HUES48 (cell line): ENCODE data around the gene EFNA2.

Source experiments
- H3K27ac ChIP-seq: one replicate; pipeline ENCODE4 v1.7.0; 2013; ENCODE audit warnings: low read depth, low read length, inconsistent platforms
- H3K27me3 ChIP-seq: 2 replicates; pipeline ENCODE4 v1.6.1; 2013; ENCODE audit warnings: mild to moderate bottlenecking, low read length; ENCODE audit not compliant: control insufficient read depth, insufficient read depth
- H3K36me3 ChIP-seq: 2 replicates; pipeline ENCODE4 v1.6.1; 2013; ENCODE audit warnings: low read length; ENCODE audit not compliant: control insufficient read depth, insufficient read depth
- H3K4me1 ChIP-seq: 2 replicates; pipeline ENCODE4 v1.6.1; 2013; ENCODE audit warnings: mild to moderate bottlenecking, low read length; ENCODE audit not compliant: control insufficient read depth, insufficient read depth
- H3K4me3 ChIP-seq: 2 replicates; pipeline ENCODE4 v1.5.1; 2013; ENCODE audit warnings: mild to moderate bottlenecking, low read depth, low read length
- H3K9ac ChIP-seq: 2 replicates; pipeline ENCODE4 v1.6.1; 2013; ENCODE audit warnings: mild to moderate bottlenecking, low read depth, low read length, moderate library complexity
- H3K9me3 ChIP-seq: 2 replicates; pipeline ENCODE4 v1.6.1; 2013; ENCODE audit warnings: low read length; ENCODE audit not compliant: control insufficient read depth, insufficient read depth

The EFNA2 gene

GRCh38 chr19:1250437-1251260, 35.0 kb upstream of the EFNA2 start:
- H3K9ac ChIP-seq: peak overlapping the region; percentile 78
- no peaks in the 10 kb centered on the region; the same call in 1 of the 2 replicates for H3K4me1 ChIP-seq
- H3K36me3 ChIP-seq: peaks cover 34% of the 10 kb centered on the region
- H3K4me3 ChIP-seq: peak overlapping the region; percentile 91
- no peaks in the 10 kb centered on the region for H3K27me3 ChIP-seq
- H3K9me3 ChIP-seq: no peaks in the 10 kb centered on the region
- H3K27ac ChIP-seq: peak overlapping the region; percentile 89

GRCh38 chr19:1251330-1252220, 34.1 kb upstream of the EFNA2 start:
- Histone ChIP-seq H3K27ac (peak overlapping the region; percentile 89), H3K9me3 (no peaks in the 10 kb centered on the region), H3K4me1 (no peaks in the 10 kb centered on the region; the same call in 1 of the 2 replicates), H3K9ac (peak overlapping the region; percentile 78), H3K27me3 (no peaks in the 10 kb centered on the region), H3K36me3 (peaks cover 41% of the 10 kb centered on the region), H3K4me3 (peak overlapping the region; percentile 91)

- Histone ChIP-seq H3K9ac (no peak overlapping the region), H3K4me1 (no peaks in the 10 kb centered on the region; the same call in 1 of the 2 replicates), H3K4me3 (peak overlapping the region; percentile 35; the same call in 1 of the 2 replicates), H3K9me3 (no peaks in the 10 kb centered on the region), H3K36me3 (peaks cover 48% of the 10 kb centered on the region), H3K27me3 (no peaks in the 10 kb centered on the region), H3K27ac (peak overlapping the region; percentile 89)
Measured at GRCh38 chr19:1252221-1252820, 33.4 kb upstream of the EFNA2 start.

- Histone ChIP-seq H3K27ac (peak overlapping the region; percentile 89), H3K4me3 (no peak overlapping the region), H3K4me1 (no peaks in the 10 kb centered on the region; the same call in 1 of the 2 replicates), H3K36me3 (peaks cover 55% of the 10 kb centered on the region), H3K9me3 (no peaks in the 10 kb centered on the region), H3K9ac (no peak overlapping the region), H3K27me3 (no peaks in the 10 kb centered on the region)
Measured at GRCh38 chr19:1252821-1253513, 32.7 kb upstream of the EFNA2 start.

GRCh38 chr19:1253514-1254080, 32.1 kb upstream of the EFNA2 start:
- H3K27ac ChIP-seq: peak overlapping the region; percentile 89
- peaks cover 58% of the 10 kb centered on the region for H3K36me3 ChIP-seq
- H3K4me3 ChIP-seq: no peak overlapping the region
- no peaks in the 10 kb centered on the region for H3K9me3 ChIP-seq
- no peaks in the 10 kb centered on the region for H3K27me3 ChIP-seq
- no peaks in the 10 kb centered on the region; the same call in 1 of the 2 replicates for H3K4me1 ChIP-seq
- no peak overlapping the region for H3K9ac ChIP-seq

- H3K4me1 ChIP-seq: no peaks in the 10 kb centered on the region; the same call in 1 of the 2 replicates
- no peak overlapping the region for H3K4me3 ChIP-seq
- no peaks in the 10 kb centered on the region for H3K27me3 ChIP-seq
- no peak overlapping the region for H3K9ac ChIP-seq
- peak overlapping the region; percentile 89 for H3K27ac ChIP-seq
- H3K9me3 ChIP-seq: no peaks in the 10 kb centered on the region
- H3K36me3 ChIP-seq: peaks cover 58% of the 10 kb centered on the region
Measured at GRCh38 chr19:1254081-1254527, 31.6 kb upstream of the EFNA2 start.

GRCh38 chr19:1254530-1255185, 31.0 kb upstream of the EFNA2 start:
- Histone ChIP-seq H3K9ac (no peak overlapping the region), H3K27me3 (no peaks in the 10 kb centered on the region), H3K4me3 (no peak overlapping the region), H3K27ac (peak overlapping the region; percentile 89), H3K9me3 (no peaks in the 10 kb centered on the region), H3K4me1 (peaks cover 4% of the 10 kb centered on the region; the same call in 1 of the 2 replicates), H3K36me3 (peaks cover 58% of the 10 kb centered on the region)

GRCh38 chr19:1255186-1256161, 30.2 kb upstream of the EFNA2 start:
- Histone ChIP-seq H3K27ac (peak overlapping the region; percentile 89), H3K9ac (no peak overlapping the region), H3K4me3 (no peak overlapping the region), H3K27me3 (no peaks in the 10 kb centered on the region), H3K36me3 (peaks cover 58% of the 10 kb centered on the region), H3K4me1 (peaks cover 11% of the 10 kb centered on the region; the same call in 1 of the 2 replicates), H3K9me3 (no peaks in the 10 kb centered on the region)
